T-cell (primary cell): ENCODE results near the gene ATRAID. TPM values are rescaled to one million over a fixed set of nuclear protein-coding genes. Genes with fewer than 3 reads are reported as not detected.

ENCODE experiments used
- ATAC-seq, 4 experiments: fragments of 200-7000 bp in 3 of 4; fragments of 150-1000 bp in 1 of 4; cut with Tn5 transposase; replicated peaks in 1 of 4; 1 replicate in 3 of 4; 2 replicates in 1 of 4; pipeline ENCODE4 v1.10.0; 2021; ENCODE audit warnings: moderate library complexity in 3 of 4, mild to moderate bottlenecking in 2 of 4, moderate number of reproducible peaks in 1 of 4
- CTCF ChIA-PET, 2 donors: fragments of 300-600 bp; sonication (Branson Sonifier 250); formaldehyde crosslinking; loops; one replicate each; lab custom pipeline; 2022; ENCODE audit warnings: antibody characterized with exemption in 2 of 2; lab: Charles Lee
- POLR2A ChIA-PET, 2 donors: fragments of 300-600 bp; sonication (Branson Sonifier 250); formaldehyde crosslinking; loops; one replicate each; lab custom pipeline; 2022; ENCODE audit warnings: antibody characterized with exemption in 2 of 2; lab: Charles Lee
- DNase-seq, 35 experiments: peaks; one replicate each; pipeline versions ENCODE4 v3.0.0 to v3.0.0-alpha.2; 2013 to 2023
- H3K27ac ChIP-seq: one replicate; pipeline ENCODE4 v1.5.1; 2013; ENCODE audit warnings: low read length
- H3K27me3 ChIP-seq, 2 experiments: replicated peaks in 1 of 2; 1 replicate in 1 of 2; 2 replicates in 1 of 2; pipeline versions ENCODE4 v1.6.1 to v1.7.0; 2013; ENCODE audit warnings: low read length in 1 of 2, mixed read lengths in 1 of 2; ENCODE audit not compliant: control insufficient read depth in 2 of 2, insufficient read depth in 2 of 2; ENCODE audit errors: extremely low read depth in 1 of 2
- H3K36me3 ChIP-seq, 2 donors: 1 replicate in 1 of 2; 2 replicates in 1 of 2; pipeline versions ENCODE4 v1.6.1 to v1.7.0; 2013; ENCODE audit warnings: low read length in 1 of 2; ENCODE audit not compliant: control insufficient read depth in 2 of 2, insufficient read depth in 1 of 2; ENCODE audit errors: extremely low read depth in 1 of 2
- H3K4me1 ChIP-seq, 2 experiments: 1 replicate in 1 of 2; 2 replicates in 1 of 2; pipeline versions ENCODE4 v1.6.1 to v1.7.0; 2013; ENCODE audit warnings: low read length in 2 of 2, mixed read lengths in 1 of 2; ENCODE audit not compliant: insufficient read depth in 2 of 2, control insufficient read depth in 1 of 2; ENCODE audit errors: extremely low read depth in 1 of 2
- H3K4me3 ChIP-seq, 2 donors: 1 replicate in 1 of 2; 2 replicates in 1 of 2; pipeline versions ENCODE4 v1.5.1 to v1.7.0; 2013; ENCODE audit warnings: mild to moderate bottlenecking in 2 of 2, low read length in 1 of 2, moderate library complexity in 1 of 2; ENCODE audit not compliant: control insufficient read depth in 1 of 2; ENCODE audit errors: extremely low read depth in 1 of 2
- H3K9me3 ChIP-seq: 2 replicates; pipeline ENCODE4 v1.7.0; 2013
- H3K27ac Mint-ChIP-seq, 2 donors: one replicate each; pipeline ENCODE4 v1.8.0; 2020 to 2021; ENCODE audit warnings: mild to moderate bottlenecking in 2 of 2, mixed read lengths in 2 of 2
- H3K27me3 Mint-ChIP-seq, 2 donors: one replicate each; pipeline ENCODE4 v1.8.0; 2021 to 2022; ENCODE audit warnings: mixed read lengths in 2 of 2
- H3K36me3 Mint-ChIP-seq: one replicate; pipeline ENCODE4 v1.8.0; 2021; ENCODE audit warnings: mixed read lengths
- H3K4me1 Mint-ChIP-seq, 3 donors: one replicate each; pipeline ENCODE4 v1.8.0; 2020 to 2022; ENCODE audit warnings: mixed read lengths in 3 of 3, mild to moderate bottlenecking in 1 of 3
- H3K4me3 Mint-ChIP-seq, 3 donors: one replicate each; pipeline ENCODE4 v1.8.0; 2020 to 2022; ENCODE audit warnings: mild to moderate bottlenecking in 3 of 3, mixed read lengths in 3 of 3, moderate library complexity in 3 of 3
- H3K9me3 Mint-ChIP-seq, 3 donors: one replicate each; pipeline ENCODE4 v1.8.0; 2020 to 2022; ENCODE audit warnings: mixed read lengths in 3 of 3
- WGBS: methylation state at CpG from one replicate; pipeline ENCODE4 v1.1.5; 2013; ENCODE audit warnings: missing lambda C conversion rate; ENCODE audit not compliant: insufficient coverage; 5-methylcytosine and 5-hydroxymethylcytosine counted together
- total RNA-seq, 35 experiments: library from RNA in 6 of 35; stranded (reverse) in 6 of 35; fragments of 120-200 nt in 1 of 35; gene quantifications; one replicate each; pipeline versions ENCODE4 v1.2.1 to v1.2.4 and lab custom pipeline; 2013 to 2026

ATRAID gene
- total RNA-seq, 5 donors from 2014 or later (not counting 1 experiment from before 2014, with no cell fraction given), result 78.9 to 106 (median 96.0) TPM

DNA sequence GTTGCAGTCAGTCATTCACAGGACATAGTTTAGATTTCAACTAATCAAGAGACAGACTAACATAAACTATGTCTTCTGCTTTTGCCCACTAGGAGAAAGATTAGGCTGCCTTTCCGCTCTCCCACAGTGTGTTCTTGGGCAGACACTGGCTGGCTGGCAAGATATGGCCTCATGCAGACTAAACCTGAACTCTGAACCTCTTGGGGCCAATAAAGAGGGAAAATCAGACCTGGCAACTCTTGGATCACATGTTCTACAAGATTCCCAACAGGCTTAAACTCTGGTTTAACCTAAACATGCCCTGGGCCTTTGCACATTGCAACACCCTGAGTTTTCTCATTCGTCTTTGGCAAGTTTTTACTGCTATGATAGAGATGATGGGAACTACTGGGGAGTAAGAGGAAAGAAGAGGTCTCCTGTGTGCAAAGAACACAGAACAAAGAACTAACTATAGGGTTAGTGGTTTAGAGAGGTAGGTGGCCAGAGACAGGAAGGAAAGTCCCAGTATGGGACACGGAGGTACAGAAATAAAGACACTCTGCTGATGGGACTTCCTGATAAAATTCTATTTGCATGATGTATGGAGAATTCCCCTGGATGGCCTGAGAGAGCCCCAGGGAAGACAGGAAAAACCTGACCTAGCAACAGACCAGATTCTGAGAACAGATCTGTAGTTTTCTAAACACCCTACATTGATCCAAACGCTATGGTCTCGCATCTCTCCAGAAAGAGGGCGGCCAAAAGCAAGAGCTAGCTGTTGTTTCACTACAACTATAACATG lies 2.0 kb upstream of the ATRAID start:
- POLR2A ChIA-PET, result no interaction called here

DNA sequence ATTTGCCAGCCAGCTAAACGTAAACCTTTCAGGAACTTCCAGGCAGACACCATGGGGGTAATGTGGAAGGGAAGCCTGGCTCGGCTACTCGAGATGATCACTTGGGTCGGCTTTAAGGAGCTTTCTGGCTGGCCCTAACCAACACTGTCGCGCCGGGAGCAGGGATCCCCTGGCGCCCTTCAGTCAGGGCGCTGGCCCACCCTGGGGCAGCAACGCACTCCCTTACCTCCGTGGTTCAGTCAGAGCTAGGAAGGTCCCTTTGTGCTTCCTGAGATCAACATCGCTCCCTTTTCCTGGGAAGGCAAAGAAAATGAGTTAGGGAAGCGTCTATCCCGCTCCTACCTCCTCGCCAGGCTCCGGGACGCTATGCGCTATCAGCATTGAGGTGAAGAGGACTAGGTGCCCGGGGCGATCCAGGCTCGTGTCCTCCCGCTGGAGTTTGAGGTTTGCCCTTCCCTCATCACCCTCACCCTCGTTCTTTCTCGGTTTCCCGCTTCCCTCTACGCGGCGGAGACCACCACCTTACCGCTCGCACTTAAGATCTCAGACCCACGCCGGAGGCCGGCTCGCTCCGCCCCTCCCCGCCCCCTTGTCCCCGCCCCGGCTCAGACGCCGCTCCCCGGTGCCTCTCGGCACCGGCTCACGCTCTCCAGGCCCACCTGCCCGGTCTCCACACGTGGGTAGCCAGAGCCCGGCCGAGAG lies 449 bp upstream of the ATRAID start:
- Mint-ChIP-seq H3K27me3 (no peaks in the 10 kb centered on the region), H3K27ac (peak overlapping the region; percentile 78 to 86), H3K9me3 (no peaks in the 10 kb centered on the region), H3K4me3 (peak overlapping the region; percentile 86 to 98 (median 95)), H3K36me3 (peaks cover 21% of the 10 kb centered on the region), H3K4me1 (peaks cover 32 to 35% (median 34%) of the 10 kb centered on the region in 3 donors)
- Histone ChIP-seq H3K4me3 (peak overlapping the region; percentile 51 to 100), H3K27me3 (no peaks in the 10 kb centered on the region), H3K4me1 (peaks cover 6 to 14% of the 10 kb centered on the region in 2 experiments), H3K9me3 (no peaks in the 10 kb centered on the region), H3K27ac (peak overlapping the region; percentile 28), H3K36me3 (peaks cover 4 to 31% of the 10 kb centered on the region in 2 donors)
- DNase-seq (peak in 1 of 35 experiments; percentile 12), ATAC-seq (no peak)
- POLR2A ChIA-PET, result interaction anchor here in 1 of 2 donors (0.5 to 0.7 kb wide), 3 partner anchors 40 to 160 kb away, joined by 3 to 8 read pairs (median 3); no protein-coding TSS in a partner anchor
- CTCF ChIA-PET, result interaction anchor here in 1 of 2 donors (1.0 kb wide), 1 partner anchor 68 kb away, joined by 5 read pairs; no protein-coding TSS in a partner anchor
- WGBS, result 4% methylated on average over 41 of the region's 48 CpGs

More for the DNA sequence above, 2.0 kb upstream of the ATRAID start:
- WGBS, result 100% methylated on average over 3 of the region's 6 CpGs
- H3K9me3 ChIP-seq, result no peaks in the 10 kb centered on the region
- Mint-ChIP-seq H3K4me3 (peak overlapping the region; percentile 3 to 60 (median 15)), H3K36me3 (peaks cover 25% of the 10 kb centered on the region), H3K9me3 (no peaks in the 10 kb centered on the region), H3K4me1 (peaks cover 30 to 37% (median 32%) of the 10 kb centered on the region in 3 donors), H3K27me3 (no peaks in the 10 kb centered on the region), H3K27ac (peak overlapping the region in 1 of 2 donors; percentile 69)
- ATAC-seq (no peak), DNase-seq (no peak)
- no peaks in the 10 kb centered on the region for H3K27me3 ChIP-seq
- CTCF ChIA-PET, result no interaction called here
- peaks cover 6 to 14% of the 10 kb centered on the region in 2 experiments for H3K4me1 ChIP-seq
- H3K27ac ChIP-seq, result no peak overlapping the region
- H3K4me3 ChIP-seq, result no peak overlapping the region
- H3K36me3 ChIP-seq, result peaks cover 4 to 41% of the 10 kb centered on the region in 2 donors

DNA sequence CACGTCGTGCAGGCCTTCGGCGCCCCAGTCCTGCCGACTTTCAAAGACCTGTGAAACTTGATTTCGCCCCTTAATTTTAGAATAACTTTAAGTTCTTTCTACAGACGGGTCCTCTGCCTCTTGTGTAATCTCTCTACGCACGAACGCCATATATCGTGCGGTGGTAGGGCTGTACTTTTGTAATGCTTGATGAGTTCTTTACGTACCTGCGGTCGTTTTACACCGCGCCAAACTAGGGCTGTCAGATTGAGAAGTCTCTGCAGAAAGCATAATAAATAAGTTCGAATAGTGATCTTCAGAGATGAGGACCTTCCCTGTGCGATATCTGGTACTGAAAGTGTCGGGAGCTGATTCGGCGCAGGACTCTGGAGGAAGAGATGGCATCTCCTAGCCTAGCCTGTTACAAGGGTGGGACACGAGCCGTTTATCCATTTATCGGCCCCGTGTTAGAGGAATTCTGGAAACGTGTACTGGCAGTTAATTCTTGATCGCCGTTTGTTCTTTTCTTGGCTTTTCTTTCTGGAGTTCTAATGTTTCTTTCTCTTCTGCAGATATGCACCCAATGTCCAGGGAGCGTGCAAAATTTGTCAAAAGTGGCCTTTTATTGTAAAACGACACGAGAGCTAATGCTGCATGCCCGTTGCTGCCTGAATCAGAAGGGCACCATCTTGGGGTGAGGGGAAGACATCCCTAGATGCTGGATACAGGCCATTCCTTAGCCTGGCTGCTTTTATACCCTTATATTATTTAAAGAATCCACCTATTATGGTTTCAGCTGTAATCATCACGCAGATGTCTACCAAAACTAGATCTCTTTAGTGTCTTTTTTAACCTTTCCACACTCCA lies 1.0 kb downstream of the ATRAID start:
- Mint-ChIP-seq H3K27me3 (no peaks in the 10 kb centered on the region), H3K9me3 (no peaks in the 10 kb centered on the region), H3K4me1 (peaks cover 40 to 47% (median 47%) of the 10 kb centered on the region in 3 donors), H3K4me3 (peak overlapping the region; percentile 95 to 98 (median 96)), H3K36me3 (peaks cover 16% of the 10 kb centered on the region), H3K27ac (peak overlapping the region; percentile 99 to 100)
- Histone ChIP-seq H3K27me3 (no peaks in the 10 kb centered on the region), H3K27ac (peak overlapping the region; percentile 100), H3K36me3 (peaks cover 0 to 17% of the 10 kb centered on the region in 2 donors), H3K4me3 (peak overlapping the region; percentile 81 to 100), H3K9me3 (no peaks in the 10 kb centered on the region), H3K4me1 (peaks cover 6 to 24% of the 10 kb centered on the region in 2 experiments)
- 9% methylated on average over 19 of the region's 34 CpGs for WGBS
- peak in 31 of 35 experiments; percentile 49 to 87 (median 79) for DNase-seq
- ATAC-seq, result peak; percentile 24 to 66 (median 34)
- CTCF ChIA-PET, result interaction anchor here (0.6 to 1.4 kb wide), 3 partner anchors 11 to 52 kb away, joined by 5 to 7 read pairs (median 5); no protein-coding TSS in a partner anchor
- POLR2A ChIA-PET, result interaction anchor here in 1 of 2 donors (0.5 kb wide), 1 partner anchor 53 kb away, joined by 5 read pairs; no protein-coding TSS in a partner anchor

DNA sequence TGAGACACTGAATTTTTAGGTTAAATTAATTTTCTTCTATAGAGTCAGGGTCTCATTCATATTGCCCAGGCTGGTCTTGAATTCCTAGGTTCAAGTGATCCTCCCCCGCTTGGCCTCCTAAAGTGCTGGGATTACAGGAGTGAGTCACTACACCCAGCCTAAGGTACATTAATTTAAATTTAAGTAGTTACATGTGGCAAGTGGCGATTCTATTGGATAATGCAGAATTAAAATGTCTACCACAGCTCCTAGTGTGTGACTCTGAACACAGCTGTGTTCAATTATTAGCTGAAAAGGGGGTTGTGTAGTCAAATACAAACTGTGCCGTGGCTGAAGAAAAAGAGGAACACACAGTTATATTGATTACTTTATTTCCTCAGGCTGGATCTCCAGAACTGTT lies 3.1 kb downstream of the ATRAID start:
- Mint-ChIP-seq H3K27me3 (no peaks in the 10 kb centered on the region), H3K9me3 (no peaks in the 10 kb centered on the region), H3K4me1 (peaks cover 43 to 51% (median 46%) of the 10 kb centered on the region in 3 donors), H3K4me3 (no peak overlapping the region), H3K27ac (peak overlapping the region in 1 of 2 donors; percentile 34), H3K36me3 (peaks cover 13% of the 10 kb centered on the region)
- POLR2A ChIA-PET, result no interaction called here
- Histone ChIP-seq H3K9me3 (no peaks in the 10 kb centered on the region), H3K27me3 (no peaks in the 10 kb centered on the region), H3K27ac (no peak overlapping the region), H3K4me1 (peaks cover 12 to 30% of the 10 kb centered on the region in 2 experiments), H3K4me3 (no peak overlapping the region), H3K36me3 (peaks cover 0 to 9% of the 10 kb centered on the region in 2 donors)
- no peak for DNase-seq
- CTCF ChIA-PET, result no interaction called here
- no CpG with 5 or more reads among the region's 3 CpGs for WGBS
- no peak for ATAC-seq

DNA sequence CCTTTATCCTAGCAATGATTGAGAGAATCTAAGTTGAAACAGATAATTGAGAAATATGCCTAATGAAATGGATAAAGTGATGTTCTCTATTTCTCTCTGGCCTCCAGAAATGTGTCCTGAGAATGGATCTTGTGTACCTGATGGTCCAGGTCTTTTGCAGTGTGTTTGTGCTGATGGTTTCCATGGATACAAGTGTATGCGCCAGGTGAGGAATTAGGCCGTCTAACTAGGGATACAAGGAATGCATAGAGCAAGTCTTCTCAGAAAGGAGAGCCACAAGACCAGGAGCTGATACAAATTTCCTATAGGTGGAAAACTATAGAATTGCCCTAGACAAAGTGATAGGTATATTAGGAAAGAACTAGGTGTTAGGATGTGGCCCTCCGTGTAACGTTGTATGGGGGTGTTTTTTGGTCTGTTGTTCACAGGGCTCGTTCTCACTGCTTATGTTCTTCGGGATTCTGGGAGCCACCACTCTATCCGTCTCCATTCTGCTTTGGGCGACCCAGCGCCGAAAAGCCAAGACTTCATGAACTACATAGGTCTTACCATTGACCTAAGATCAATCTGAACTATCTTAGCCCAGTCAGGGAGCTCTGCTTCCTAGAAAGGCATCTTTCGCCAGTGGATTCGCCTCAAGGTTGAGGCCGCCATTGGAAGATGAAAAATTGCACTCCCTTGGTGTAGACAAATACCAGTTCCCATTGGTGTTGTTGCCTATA lies 4.7 kb downstream of the ATRAID start:
- Histone ChIP-seq H3K27me3 (no peaks in the 10 kb centered on the region), H3K27ac (peak overlapping the region; percentile 83), H3K9me3 (no peaks in the 10 kb centered on the region), H3K36me3 (peaks cover 0 to 14% of the 10 kb centered on the region in 2 donors), H3K4me3 (peak overlapping the region in 1 of 2 donors; percentile 90), H3K4me1 (peaks cover 12 to 23% of the 10 kb centered on the region in 2 experiments)
- H3K27me3 Mint-ChIP-seq, result no peaks in the 10 kb centered on the region
- DNase-seq (no peak), ATAC-seq (no peak)
- no peaks in the 10 kb centered on the region for H3K9me3 Mint-ChIP-seq
- H3K36me3 Mint-ChIP-seq, result peaks cover 25% of the 10 kb centered on the region
- WGBS, result 100% methylated on average over 4 of the region's 13 CpGs
- CTCF ChIA-PET, result no interaction called here
- POLR2A ChIA-PET, result interaction anchor here in 1 of 2 donors (0.7 kb wide), 1 partner anchor 869 kb away, joined by 3 read pairs; no protein-coding TSS in a partner anchor
- peak overlapping the region; percentile 93 to 99 (median 94) for H3K4me3 Mint-ChIP-seq
- peaks cover 43 to 48% (median 44%) of the 10 kb centered on the region in 3 donors for H3K4me1 Mint-ChIP-seq
- H3K27ac Mint-ChIP-seq, result peak overlapping the region; percentile 82 to 93
